HG02610 (cell line): ENCODE data around the gene WNT5B.

Experiments used
- ATAC-seq: cut with Tn5 transposase; IDR thresholded peaks from one replicate; pipeline ENCODE4 v1.9.1; 2021; ENCODE audit warnings: mild to moderate bottlenecking, moderate library complexity; ENCODE audit not compliant: unreplicated experiment

The WNT5B gene

GRCh38 chr12:1628666-1629337 is at the start of gene WNT5B:
WNT5B (plus strand) TSS chr12:1629231; CDS start chr12:1631355, 2,124 bp downstream.
- no peak for ATAC-seq

DNA sequence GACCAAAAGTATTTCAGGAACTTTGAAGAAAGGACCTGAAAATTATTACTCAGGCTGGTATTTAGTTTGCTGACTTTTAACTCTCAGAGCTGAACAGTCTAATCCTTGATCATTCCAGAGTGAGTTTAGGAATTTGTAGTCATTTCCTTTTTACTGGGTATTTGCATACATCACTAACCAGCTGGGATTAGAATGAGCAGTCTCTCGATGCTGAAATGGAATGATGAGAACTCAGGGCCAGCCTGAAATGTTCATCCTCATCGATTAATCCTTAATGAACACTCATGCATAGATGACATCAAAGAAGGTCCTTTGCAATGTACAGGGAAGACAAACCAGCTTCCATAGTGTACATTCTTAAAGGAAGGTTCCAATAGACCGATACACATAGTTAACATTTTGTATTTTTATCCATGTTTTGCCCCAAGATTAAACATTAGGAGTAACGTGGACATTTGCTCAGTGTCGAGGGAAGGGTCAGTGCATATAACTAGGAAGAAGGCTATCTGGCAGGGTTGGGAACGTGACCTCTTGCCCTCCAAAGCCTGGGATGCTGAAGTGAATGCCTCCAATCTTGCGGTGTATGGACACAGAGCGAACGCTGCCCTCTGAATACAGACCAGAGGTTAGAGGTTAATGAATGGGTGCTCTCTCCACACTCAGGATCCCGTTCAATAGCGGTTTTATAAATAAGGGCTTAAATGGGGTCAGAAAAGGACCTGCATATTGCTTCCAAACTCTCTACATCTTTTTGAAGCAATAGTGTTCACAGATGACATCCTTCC is 49.2 kb upstream of the WNT5B start:
- no peak for ATAC-seq

GRCh38 chr12:1580526-1580925 is 48.5 kb upstream of the WNT5B start:
- ATAC-seq = no peak

DNA sequence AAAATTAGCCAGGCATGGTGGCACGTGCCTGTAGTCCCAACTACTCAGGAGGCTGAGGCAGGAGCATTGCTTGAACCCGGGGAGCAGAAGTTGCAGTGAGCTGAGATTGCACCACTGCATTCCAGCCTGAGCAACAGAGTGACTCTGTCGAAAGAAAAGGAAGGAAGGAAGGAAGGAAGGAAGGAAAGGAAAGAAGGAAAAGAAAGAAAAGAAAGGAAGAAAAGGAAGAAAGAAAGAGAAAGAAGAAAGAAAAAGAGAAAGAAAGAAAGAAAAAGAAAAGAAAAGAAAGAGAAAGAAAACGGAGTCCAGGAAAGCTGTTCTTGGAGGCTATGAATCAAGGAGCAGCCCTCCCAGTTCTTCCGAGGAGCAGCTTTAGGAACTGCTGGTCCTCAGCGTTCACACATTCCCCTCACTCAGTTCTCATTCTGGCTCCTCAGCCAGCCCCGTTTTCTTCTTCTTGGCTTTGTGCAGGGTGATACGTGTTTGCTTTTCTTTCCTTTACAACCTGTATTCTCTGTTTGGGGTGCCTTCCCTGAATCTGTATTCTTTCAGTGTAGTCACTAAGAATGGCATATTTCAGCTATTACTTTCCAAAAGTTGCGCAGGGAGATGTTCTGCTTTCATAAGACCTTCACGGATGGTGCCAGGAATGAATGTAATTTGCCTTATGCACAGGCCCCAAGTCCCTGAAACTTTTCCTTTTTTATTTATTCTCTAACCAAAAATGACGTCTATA is 46.9 kb upstream of the WNT5B start:
- ATAC-seq = no peak

DNA sequence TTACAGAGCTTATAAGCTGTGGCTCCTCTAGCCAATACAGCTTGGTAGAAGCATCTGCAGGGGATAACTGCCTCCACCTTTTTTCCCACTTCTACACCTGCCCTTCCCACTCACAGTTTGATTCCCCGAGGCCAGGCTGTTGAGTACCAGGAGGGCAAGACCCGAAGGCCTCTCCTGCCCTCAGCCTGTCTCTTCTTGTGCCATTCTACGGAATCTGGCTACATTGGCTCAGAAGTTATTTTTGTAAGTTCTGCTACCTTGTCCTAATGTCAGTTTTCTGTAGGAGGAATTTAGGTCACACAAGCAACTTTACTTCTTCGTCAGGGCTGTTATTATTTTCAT is 46.4 kb upstream of the WNT5B start:
- no peak for ATAC-seq

- no peak for ATAC-seq
These were observed 45.5 kb upstream of the WNT5B start for GRCh38 chr12:1583421-1584078.

GRCh38 chr12:1584326-1584725 is 44.7 kb upstream of the WNT5B start:
- no peak for ATAC-seq

DNA sequence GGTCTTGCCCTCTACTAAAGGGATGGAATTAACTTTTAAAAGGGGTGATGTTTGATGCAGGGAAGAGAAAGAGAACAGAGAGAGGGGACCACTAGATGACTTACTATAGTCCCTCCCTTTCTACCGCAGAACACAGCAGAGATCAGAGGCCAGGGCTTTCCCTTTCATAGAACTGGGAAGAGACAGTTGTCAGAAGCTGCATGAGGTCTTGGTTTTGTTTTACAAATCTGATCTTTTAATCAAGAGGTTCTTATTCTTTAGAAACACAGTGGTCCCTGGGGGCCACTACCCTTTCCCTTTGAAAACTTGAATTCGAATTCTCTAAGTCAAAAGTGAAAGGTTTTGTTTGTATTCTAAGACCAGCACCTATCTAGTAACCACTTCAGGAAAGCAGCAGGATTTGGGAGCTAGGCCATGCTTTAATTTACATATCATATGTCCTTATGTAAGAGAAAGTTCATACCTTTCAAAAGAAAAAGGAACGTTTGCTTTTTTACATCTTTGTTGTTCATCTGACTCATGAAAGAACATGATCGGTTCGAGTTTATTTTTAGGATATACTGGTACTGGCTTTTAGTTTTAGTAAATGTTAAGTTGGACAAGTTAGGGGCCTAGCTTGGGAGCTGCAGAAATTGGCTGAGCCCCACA is 41.0 kb upstream of the WNT5B start:
- no peak for ATAC-seq

GRCh38 chr12:1588575-1588947 is 40.5 kb upstream of the WNT5B start:
- ATAC-seq = no peak

- no peak for ATAC-seq
These were observed 38.6 kb upstream of the WNT5B start for GRCh38 chr12:1590221-1590979.

DNA sequence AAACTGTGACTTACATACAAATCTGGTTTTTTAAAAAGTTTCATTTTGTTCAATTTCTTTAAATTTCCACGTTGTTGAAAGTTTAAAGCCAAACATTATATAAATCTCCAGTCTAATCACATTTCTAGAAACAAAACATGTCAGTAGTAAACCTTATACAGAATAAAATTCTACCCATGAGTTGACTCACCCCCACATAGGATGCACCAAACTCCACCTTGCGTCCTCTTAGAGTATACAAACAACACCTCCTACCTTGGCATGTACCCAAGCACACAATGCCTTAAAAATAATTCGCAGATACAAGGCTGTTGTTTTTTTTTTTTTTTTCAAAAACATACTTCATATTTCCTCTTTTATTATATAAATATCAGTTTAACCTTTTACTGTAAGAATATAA is 38.0 kb upstream of the WNT5B start:
- no peak for ATAC-seq

- no peak for ATAC-seq
These were observed 37.5 kb upstream of the WNT5B start for GRCh38 chr12:1591543-1591942.

DNA sequence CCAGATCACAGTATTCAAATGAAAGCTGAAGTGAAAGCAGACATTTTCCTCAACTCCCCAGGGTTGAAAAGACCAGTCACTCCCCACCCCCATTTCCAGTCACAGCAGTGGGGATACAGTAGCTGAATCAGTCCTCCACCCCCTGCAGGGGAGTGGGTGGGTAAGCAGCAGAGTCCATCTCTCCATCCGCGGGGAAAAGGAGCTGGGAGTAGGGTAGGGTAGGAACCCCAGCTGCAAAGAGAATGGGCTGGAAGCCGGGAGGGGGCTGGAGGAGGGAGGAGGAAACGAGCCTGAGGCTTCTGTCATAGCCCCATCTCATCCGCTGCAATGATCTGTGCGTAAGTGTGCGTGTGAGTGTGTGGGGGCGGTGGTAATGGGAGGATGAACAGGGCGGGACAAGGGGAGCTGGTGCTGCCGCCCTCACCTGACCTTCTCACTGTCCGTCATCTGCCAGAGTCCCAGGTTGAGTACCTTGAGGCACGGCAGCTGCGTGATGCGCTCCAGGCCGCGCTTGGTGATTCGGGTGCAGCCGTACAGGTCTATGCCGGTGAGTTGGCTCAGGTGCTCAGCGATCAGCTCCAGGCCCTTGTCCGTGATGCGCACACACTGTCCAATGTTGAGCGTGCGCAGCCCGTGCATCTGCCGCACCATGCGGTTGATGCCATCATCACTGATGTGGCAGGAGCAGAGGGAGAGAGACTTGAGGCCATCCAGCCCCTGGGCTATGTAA is 36.4 kb upstream of the WNT5B start:
- ATAC-seq = no peak

- ATAC-seq = peak; percentile 21
These were observed 35.6 kb upstream of the WNT5B start for GRCh38 chr12:1593174-1594005.

DNA sequence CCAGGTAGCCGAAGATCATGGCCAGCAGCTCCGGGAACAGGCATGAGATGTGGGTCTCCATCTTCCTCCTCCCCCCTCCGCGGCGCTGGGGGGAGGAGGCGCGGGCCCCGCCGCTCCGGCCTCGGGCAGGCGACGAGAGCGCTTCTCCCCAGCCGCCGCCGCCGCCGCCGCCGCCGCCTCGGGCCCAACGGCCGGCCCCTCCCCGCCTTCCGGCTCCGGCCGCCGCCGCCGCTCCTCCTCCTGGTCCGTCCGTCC is 35.1 kb upstream of the WNT5B start:
- peak; percentile 66 for ATAC-seq

GRCh38 chr12:1594261-1595025 is 34.6 kb upstream of the WNT5B start, which contains the start of gene FBXL14:
FBXL14 (minus strand) TSS chr12:1594581; CDS start chr12:1594066, 515 bp downstream.
- peak; percentile 55 for ATAC-seq

GRCh38 chr12:1595026-1595561 is 33.9 kb upstream of the WNT5B start:
- no peak for ATAC-seq
